HG02571 (cell line): ENCODE data around the gene PMFBP1.

Source experiments
- ATAC-seq: cut with Tn5 transposase; IDR thresholded peaks from one replicate; pipeline ENCODE4 v1.9.1; 2021; ENCODE audit warnings: mild to moderate bottlenecking, moderate library complexity; ENCODE audit not compliant: unreplicated experiment

PMFBP1 gene

GRCh38 chr16:72187551-72187950, 15.6 kb upstream of the PMFBP1 start:
- ATAC-seq: no peak

GRCh38 chr16:72182976-72183375, 11.0 kb upstream of the PMFBP1 start:
- no peak for ATAC-seq

GRCh38 chr16:72179204-72179970, 7.4 kb upstream of the PMFBP1 start:
- ATAC-seq: no peak

- ATAC-seq: no peak
These were observed 2.8 kb upstream of the PMFBP1 start for GRCh38 chr16:72174726-72175125.

- ATAC-seq: no peak
These were observed 2.0 kb upstream of the PMFBP1 start for GRCh38 chr16:72173997-72174396.

GRCh38 chr16:72171236-72171635, 719 bp downstream of the PMFBP1 start:
- no peak for ATAC-seq

GRCh38 chr16:72169708-72170107, 2.2 kb downstream of the PMFBP1 start:
- no peak for ATAC-seq

GRCh38 chr16:72168365-72168764, 3.6 kb downstream of the PMFBP1 start:
- ATAC-seq: no peak

- ATAC-seq: no peak
These were observed 4.9 kb downstream of the PMFBP1 start for GRCh38 chr16:72166954-72167561.

GRCh38 chr16:72166151-72166550, 5.8 kb downstream of the PMFBP1 start:
- no peak for ATAC-seq

- no peak for ATAC-seq
These were observed 7.3 kb downstream of the PMFBP1 start for GRCh38 chr16:72164691-72165090.

GRCh38 chr16:72162105-72162692, 9.8 kb downstream of the PMFBP1 start:
- no peak for ATAC-seq

GRCh38 chr16:72159801-72160200, 12.2 kb downstream of the PMFBP1 start:
- no peak for ATAC-seq

GRCh38 chr16:72159386-72159785, 12.6 kb downstream of the PMFBP1 start:
- ATAC-seq: no peak

- no peak for ATAC-seq
These were observed 22.1 kb downstream of the PMFBP1 start for GRCh38 chr16:72149676-72150464.

GRCh38 chr16:72142476-72142875, 29.5 kb downstream of the PMFBP1 start:
- ATAC-seq: no peak

- no peak for ATAC-seq
These were observed 32.0 kb downstream of the PMFBP1 start for GRCh38 chr16:72139908-72140307.

- no peak for ATAC-seq
These were observed 33.8 kb downstream of the PMFBP1 start for GRCh38 chr16:72138064-72138572.

- ATAC-seq: no peak
These were observed 34.4 kb downstream of the PMFBP1 start for GRCh38 chr16:72137380-72138063.

- no peak for ATAC-seq
These were observed 37.4 kb downstream of the PMFBP1 start for GRCh38 chr16:72134507-72134906.

GRCh38 chr16:72132726-72133125, 39.2 kb downstream of the PMFBP1 start:
- no peak for ATAC-seq
